ENCODE data around the gene AK4. TPM values are rescaled to one million over a fixed set of nuclear protein-coding genes. Genes with fewer than 3 reads are reported as not detected.

The AK4 gene
- total RNA-seq, 3 donors from 2014 or later (not counting 1 experiment from before 2014, with no cell fraction given) = 0.32 to 1.6 (median 0.75) TPM

- Histone ChIP-seq H3K36me3 (ENCODE audit: control insufficient read depth, insufficient read depth, low read length) (no peaks in the 10 kb centered on the region), H3K4me3 (ENCODE audit: low read length) (no peak overlapping the region), H3K27ac (ENCODE audit: low read length) (no peak overlapping the region), H3K27me3 (ENCODE audit: control insufficient read depth, insufficient read depth, low read length) (no peaks in the 10 kb centered on the region), H3K4me1 (ENCODE audit: control insufficient read depth, insufficient read depth, low read length) (no peaks in the 10 kb centered on the region), H3K9me3 (ENCODE audit: control insufficient read depth, insufficient read depth, low read length) (no peaks in the 10 kb centered on the region)
- Mint-ChIP-seq H3K4me3 (no peak overlapping the region), H3K27me3 (ENCODE audit: low read depth in 2 of 2) (peaks cover 7 to 9% of the 10 kb centered on the region in 2 donors), H3K27ac (no peak overlapping the region), H3K4me1 (no peaks in the 10 kb centered on the region), H3K36me3 (no peaks in the 10 kb centered on the region), H3K9me3 (no peaks in the 10 kb centered on the region)
- ATAC-seq (no peak), DNase-seq (no peak)
- 83% methylated on average over 4 of the region's 5 CpGs for WGBS (ENCODE audit: insufficient coverage)
- no peak for TF ChIP-seq CTCF (IDR thresholded peaks at IDR 0.05)
- intact Hi-C loops (cut with micrococcal nuclease) = no loop called here
Observed at GRCh38 chr1:65193129-65193695, 45.2 kb downstream of the AK4 start.

GRCh38 chr1:65195495-65196417 lies 47.8 kb downstream of the AK4 start:
- no peaks in the 10 kb centered on the region for H3K36me3 Mint-ChIP-seq

DNA sequence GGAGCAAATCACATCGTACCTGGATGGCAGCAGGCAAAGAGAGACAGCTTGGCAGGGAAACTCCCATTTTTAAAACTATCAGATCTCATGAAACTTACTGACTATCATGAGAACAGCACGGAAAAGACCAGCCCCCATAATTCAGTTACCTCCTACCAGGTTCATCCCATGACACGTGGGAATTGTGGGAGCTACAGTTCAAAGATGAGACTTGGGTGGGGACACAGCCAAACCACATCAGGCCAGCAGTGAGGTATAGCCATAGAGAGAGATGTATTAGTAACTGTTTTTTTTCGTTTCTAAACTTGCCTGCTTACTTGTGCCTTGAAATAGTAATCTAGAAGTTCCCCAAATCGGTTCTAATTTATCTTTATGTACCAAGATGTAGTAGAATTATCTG lies 48.9 kb downstream of the AK4 start:
- Histone ChIP-seq H3K4me1 (ENCODE audit: control insufficient read depth, insufficient read depth, low read length) (no peaks in the 10 kb centered on the region), H3K27ac (ENCODE audit: low read length) (no peak overlapping the region), H3K36me3 (ENCODE audit: control insufficient read depth, insufficient read depth, low read length) (no peaks in the 10 kb centered on the region), H3K9me3 (ENCODE audit: control insufficient read depth, insufficient read depth, low read length) (no peaks in the 10 kb centered on the region), H3K4me3 (ENCODE audit: low read length) (no peak overlapping the region), H3K27me3 (ENCODE audit: control insufficient read depth, insufficient read depth, low read length) (no peaks in the 10 kb centered on the region)
- no peak for ATAC-seq
- Mint-ChIP-seq H3K9me3 (no peaks in the 10 kb centered on the region), H3K36me3 (no peaks in the 10 kb centered on the region), H3K4me1 (no peaks in the 10 kb centered on the region), H3K27me3 (ENCODE audit: low read depth in 2 of 2) (peaks cover 5 to 12% of the 10 kb centered on the region in 2 donors), H3K4me3 (no peak overlapping the region), H3K27ac (no peak overlapping the region)
- WGBS (ENCODE audit: insufficient coverage) = 78% methylated on average over 5 of the region's 5 CpGs
- no peak for DNase-seq
- no peak for TF ChIP-seq CTCF (IDR thresholded peaks at IDR 0.05)
- intact Hi-C loops (cut with micrococcal nuclease) = no loop called here

More at GRCh38 chr1:65195495-65196417, 47.8 kb downstream of the AK4 start:
- Mint-ChIP-seq H3K4me1 (no peaks in the 10 kb centered on the region), H3K9me3 (no peaks in the 10 kb centered on the region), H3K4me3 (no peak overlapping the region), H3K27ac (no peak overlapping the region), H3K27me3 (ENCODE audit: low read depth in 2 of 2) (peaks cover 5 to 11% of the 10 kb centered on the region in 2 donors)
- Histone ChIP-seq H3K9me3 (ENCODE audit: control insufficient read depth, insufficient read depth, low read length) (no peaks in the 10 kb centered on the region), H3K27ac (ENCODE audit: low read length) (no peak overlapping the region), H3K4me1 (ENCODE audit: control insufficient read depth, insufficient read depth, low read length) (no peaks in the 10 kb centered on the region), H3K27me3 (ENCODE audit: control insufficient read depth, insufficient read depth, low read length) (no peaks in the 10 kb centered on the region), H3K36me3 (ENCODE audit: control insufficient read depth, insufficient read depth, low read length) (no peaks in the 10 kb centered on the region), H3K4me3 (ENCODE audit: low read length) (no peak overlapping the region)
- intact Hi-C loops (cut with micrococcal nuclease) = no loop called here
- ATAC-seq = no peak
- 97% methylated on average over 9 of the region's 9 CpGs for WGBS (ENCODE audit: insufficient coverage)
- DNase-seq = no peak
- no peak for TF ChIP-seq CTCF (IDR thresholded peaks at IDR 0.05)

All from natural killer cell (primary cell).